T-helper 1 cell treated with Interleukin-12 subunit alpha and Interleukin-12 subunit beta and Interleukin-4 antibody, amounts not matched to agents 30 ng/mL and 1 ng/mL, for 36 hours (primary cell): ENCODE results near the gene PAK4. TPM values are rescaled to one million over a fixed set of nuclear protein-coding genes. Genes with fewer than 3 reads are reported as not detected.
"Not testable (repeated sequence)": the region's sequence is repeated elsewhere in the genome, so short reads cannot be mapped to it uniquely, and the experiment has no call there.

Experiments used
- intact Hi-C: fragments of 100-400 bp; cut with micrococcal nuclease; formaldehyde crosslinking; loops from one replicate; pipeline ENCODE4 v1.15.1; 2024
- total RNA-seq: library from RNA; stranded (reverse); gene quantifications from 2 replicates; pipeline ENCODE4 v1.2.3, GENCODE V29; 2022

Gene PAK4
- total RNA-seq, 1 donor from 2014 or later, result 17.4 TPM

GRCh38 chr19:39128516-39129079, 3.0 kb downstream of the PAK4 start:
- intact Hi-C loops, result loop anchor here (10.0 kb wide), 1 partner anchor 1446 kb away; the partner anchor contains the start of gene SHKBP1

GRCh38 chr19:39129116-39129515, 3.5 kb downstream of the PAK4 start:
- intact Hi-C loops, result loop anchor here (10.0 kb wide), 1 partner anchor 1446 kb away; the partner anchor contains the start of gene SHKBP1

DNA sequence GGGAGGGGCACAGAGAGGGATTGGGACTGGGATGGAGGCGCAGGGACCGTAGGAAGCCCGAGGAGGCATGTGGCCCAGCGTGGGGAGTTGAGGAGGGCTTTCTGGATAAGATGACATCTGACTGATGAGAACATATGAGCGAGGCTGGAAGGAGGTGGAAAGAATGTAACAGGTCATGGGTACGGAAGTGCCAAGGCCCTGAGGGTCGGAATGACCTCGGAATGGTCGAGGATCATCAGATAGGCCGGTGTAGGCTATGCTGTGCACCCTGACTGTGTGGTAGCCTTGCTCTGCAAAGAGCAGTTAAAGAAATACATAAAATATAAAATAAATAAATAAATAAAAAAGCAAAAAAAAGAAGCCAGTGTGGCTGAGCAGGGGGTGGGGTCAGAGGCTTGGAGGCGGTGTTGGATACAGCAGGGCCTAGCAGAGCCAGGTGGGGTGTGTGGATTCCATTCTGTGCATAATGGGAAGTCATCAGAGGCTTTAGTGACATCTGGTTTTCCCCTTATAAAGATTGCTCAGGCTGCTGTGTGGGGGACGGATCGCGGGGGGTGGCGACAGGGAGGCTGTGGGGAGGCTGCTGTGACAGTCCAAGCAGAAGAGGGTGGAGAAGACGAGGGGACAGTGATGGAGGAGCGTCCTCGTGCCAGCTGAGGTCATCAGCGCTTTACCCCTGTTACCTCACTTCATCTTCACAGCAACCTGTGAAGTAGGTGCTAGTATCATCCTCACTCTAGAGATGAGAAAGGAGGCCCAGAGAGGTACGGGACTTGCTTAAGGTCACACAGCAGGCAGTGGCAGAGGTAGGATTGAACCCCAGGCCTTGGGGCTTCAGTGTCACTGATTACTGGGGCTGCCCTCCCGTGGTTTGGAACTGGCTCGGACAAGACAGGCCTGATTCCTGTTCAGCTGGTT, 5.0 kb downstream of the PAK4 start:
- intact Hi-C loops, result no loop called here

DNA sequence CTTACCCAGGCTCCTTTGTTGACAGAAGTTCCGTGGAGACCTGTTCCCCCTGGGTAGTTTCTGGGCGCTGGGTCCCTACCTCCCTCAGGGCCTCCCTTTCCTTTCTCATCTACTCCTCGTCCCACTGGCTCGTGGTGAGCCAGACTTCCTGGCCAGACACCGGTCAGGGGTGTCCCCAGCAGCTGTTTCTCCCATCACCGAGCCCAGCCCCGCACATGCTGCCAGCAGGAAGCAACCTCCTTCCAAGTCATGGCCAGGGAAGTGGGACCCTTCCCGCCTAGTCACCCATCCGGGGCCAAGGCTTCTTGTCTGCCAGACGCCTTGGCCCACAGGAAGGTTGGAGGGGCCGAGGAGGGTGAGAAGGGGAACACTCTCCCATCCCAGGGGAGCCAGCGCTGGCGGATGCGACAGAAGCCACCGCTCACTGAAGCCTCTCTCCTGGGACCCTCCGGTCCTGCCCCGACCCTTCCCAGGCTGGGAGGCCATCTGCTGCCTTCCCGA, 5.7 kb downstream of the PAK4 start:
- intact Hi-C loops, result no loop called here

DNA sequence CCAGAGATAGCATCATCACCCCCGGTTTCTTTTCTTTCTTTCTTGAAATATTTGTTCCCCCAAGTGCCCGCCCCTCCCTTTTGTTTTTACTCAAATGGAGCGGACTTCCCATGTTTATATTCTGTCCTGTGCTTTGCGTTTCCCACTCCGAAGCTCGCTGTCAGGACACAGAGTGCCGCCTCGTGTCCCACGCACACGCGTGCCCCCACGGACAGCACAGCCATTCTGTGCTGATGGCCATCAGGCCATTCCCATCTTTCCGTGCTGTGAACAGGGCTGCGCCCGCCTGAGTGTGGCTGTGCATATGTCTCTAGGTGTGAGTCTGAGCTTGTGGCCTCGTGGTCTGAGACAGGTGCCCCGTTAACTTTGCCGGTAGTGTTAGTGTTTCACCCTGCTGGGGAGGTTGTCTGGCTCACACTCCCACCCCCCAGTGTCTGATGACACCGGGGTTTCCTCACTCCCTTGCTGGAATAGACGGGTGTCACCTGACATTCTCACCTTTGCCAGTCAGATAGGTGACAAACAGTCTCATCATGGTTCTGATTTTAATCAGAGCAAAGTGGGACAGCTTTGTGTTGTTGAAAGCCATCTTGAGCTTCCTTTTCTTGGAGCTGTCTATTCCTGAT, 6.9 kb downstream of the PAK4 start:
- intact Hi-C loops, result no loop called here

- intact Hi-C loops, result no loop called here
These were observed 8.1 kb downstream of the PAK4 start for GRCh38 chr19:39133431-39134270.

- intact Hi-C loops, result no loop called here
These were observed 10.1 kb downstream of the PAK4 start for GRCh38 chr19:39135701-39136100.

DNA sequence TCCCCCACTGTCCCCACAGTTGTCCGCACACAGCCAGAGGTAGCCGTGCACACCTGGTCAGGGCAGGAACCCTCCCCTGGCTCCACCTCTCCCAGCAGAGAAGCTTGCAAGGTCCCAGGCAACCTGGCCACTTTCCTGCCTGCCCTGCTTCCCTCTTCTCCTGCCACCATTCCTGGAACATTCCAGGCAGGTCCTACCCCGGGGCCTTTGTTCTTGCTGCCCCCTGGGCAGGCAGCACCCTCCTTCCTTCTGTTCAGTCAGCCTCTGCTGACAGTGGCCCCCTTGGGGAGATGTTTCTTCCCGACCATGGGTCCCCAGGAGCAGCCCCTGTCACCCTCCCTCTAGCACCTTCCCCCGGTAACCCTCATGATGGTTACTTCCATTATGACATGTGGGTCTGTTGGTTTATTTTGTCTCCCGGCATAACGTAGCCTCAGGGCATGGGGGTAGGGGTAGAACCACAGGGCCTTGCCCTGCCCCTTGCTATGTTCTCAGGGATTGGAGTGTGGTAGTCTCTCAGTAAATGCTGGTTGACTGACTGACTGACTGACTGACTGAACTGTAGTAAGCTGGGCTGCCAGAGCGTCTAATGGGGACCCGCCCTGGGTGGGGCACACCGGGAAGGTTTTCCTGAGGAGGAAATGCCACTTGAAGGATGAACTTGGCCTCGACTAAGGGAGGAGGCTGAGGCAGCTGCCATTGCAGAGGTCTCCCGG, 10.8 kb downstream of the PAK4 start:
- intact Hi-C loops, result no loop called here

GRCh38 chr19:39137131-39137530, 11.5 kb downstream of the PAK4 start:
- intact Hi-C loops, result no loop called here

DNA sequence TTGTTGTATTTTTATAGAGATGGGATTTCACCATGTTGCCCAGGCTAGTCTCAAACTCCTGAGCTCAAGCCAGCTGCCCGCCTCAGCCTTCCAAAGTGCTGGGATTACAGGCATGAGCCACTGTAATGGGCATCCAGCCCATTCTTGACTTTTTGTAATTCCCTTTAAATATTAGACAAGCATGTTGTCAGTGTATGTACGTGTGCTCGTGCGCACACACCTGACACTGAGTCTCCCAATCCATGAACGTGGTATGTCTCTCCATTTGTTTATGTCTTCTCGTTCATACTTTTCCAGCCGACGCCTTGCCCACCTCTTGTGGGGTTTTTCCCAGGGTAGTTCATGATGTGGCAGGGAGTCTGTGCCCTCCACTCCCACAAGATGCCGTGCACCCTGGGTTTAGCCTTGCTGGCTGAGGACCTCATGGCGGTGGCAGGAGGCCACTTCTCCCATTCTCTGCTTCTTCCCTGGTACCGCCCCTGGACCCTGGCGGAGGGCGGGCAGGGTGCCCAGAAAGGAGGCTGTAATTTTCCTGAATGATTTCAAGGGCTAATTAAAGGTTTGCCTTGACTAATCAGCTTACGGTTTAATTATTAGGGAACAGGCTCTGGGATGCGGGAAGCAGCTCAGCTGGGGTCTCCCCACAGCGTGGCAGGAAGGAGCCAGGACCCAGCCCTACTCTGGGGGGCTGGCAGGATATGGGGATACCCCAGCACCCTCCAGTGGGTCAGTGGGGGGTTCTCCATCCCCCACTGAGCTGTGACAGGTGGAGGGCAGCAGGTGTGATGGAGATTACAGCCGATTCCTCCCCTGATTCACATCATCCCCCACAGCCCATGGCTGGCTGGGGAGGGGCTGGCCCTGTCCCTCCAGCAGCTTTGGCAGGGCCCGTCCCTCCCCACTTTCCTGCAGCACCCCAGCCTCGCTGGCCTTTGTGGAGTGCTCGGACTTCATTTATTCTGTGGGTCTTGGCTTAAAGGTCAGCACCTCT, 12.9 kb downstream of the PAK4 start:
- intact Hi-C loops, result no loop called here

- intact Hi-C loops, result no loop called here
These were observed 13.8 kb downstream of the PAK4 start for GRCh38 chr19:39139305-39139874.

- intact Hi-C loops, result no loop called here
These were observed 14.4 kb downstream of the PAK4 start for GRCh38 chr19:39139971-39140453.

GRCh38 chr19:39140594-39140993, 15.0 kb downstream of the PAK4 start:
- intact Hi-C loops, result no loop called here

- intact Hi-C loops, result no loop called here
These were observed 16.3 kb downstream of the PAK4 start for GRCh38 chr19:39141929-39142328.

GRCh38 chr19:39142630-39143029, 17.0 kb downstream of the PAK4 start:
- intact Hi-C loops, result no loop called here

DNA sequence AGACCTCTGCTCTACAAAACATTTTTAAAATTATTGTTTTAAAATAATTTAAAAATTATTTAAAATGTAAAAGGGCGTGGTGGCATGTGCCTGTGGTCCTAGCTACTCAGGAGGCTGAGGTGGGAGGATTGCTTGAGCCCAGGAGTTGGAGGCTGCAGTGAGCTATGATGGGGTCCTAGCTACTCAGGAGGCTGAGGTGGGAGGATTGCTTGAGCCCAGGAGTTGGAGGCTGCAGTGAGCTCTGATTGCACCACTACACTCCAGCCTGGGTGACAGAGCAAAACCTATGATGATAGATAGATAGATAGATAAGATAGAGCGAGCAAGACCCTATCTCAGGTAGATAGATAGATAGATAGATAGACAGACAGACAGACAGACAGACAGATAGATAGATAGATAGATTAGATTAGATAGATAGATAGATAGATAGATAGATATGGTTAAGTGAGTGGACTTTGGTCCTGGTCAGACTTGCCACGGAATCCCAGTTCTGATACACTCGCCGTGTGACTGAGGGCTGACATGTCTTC, 18.2 kb downstream of the PAK4 start:
- intact Hi-C loops, result not testable (repeated sequence)

- intact Hi-C loops, result no loop called here
These were observed 18.9 kb downstream of the PAK4 start for GRCh38 chr19:39144290-39145071.
